NOMO-1 treated with dmso at 0.1 percent for 144 hours (cell line): ENCODE data around the gene OR8B4.
"Not testable (repeated sequence)": the region's sequence is repeated elsewhere in the genome, so short reads cannot be mapped to it uniquely, and the experiment has no call there.

Experiments
- DNase-seq: peaks from one replicate; lab custom pipeline; 2025; ENCODE audit not compliant: unreplicated experiment; lab: John Stamatoyannopoulos, UW

Gene OR8B4

GRCh38 chr11:124409906-124410305 is 14.8 kb downstream of the OR8B4 start:
- peak; percentile 27 for DNase-seq

GRCh38 chr11:124405581-124405980 is 19.1 kb downstream of the OR8B4 start:
- DNase-seq, result no peak

DNA sequence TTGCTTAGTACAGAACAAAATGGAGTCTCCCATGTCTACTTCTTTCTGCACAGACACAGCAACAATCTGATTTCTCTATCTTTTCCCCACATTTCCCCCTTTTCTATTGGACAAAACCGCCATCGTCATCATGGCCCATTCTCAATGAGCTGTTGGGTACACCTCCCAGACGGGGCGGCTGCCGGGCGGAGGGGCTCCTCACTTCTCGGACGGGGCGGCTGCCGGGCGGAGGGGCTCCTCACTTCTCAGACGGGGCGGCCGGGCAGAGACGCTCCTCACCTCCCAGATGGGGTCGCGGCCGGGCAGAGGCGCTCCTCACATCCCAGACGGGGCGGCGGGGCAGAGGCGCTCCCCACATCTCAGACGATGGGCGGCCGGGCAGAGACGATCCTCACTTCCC is 21.5 kb downstream of the OR8B4 start:
- DNase-seq, result not testable (repeated sequence)

- DNase-seq, result no peak
These were observed 22.2 kb downstream of the OR8B4 start for GRCh38 chr11:124402326-124402922.

DNA sequence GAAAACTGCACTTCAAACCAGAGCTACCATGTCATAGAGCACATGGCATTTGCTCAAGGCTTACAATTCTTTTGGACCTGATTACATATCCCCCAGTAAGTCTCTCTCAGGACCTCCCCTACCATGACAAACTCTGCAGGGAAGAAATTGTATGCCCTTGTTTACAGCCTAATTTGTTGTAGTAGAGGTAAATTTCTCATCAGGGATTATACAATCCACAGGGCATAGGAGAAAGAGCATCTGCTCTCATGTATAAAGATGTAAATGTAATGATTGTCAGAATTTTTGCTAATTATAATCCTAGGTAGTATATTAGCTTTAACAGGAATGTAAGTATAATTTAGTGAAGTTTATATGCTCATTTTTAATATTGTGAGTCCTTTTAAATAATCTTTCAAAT is 25.7 kb downstream of the OR8B4 start, which contains the start of gene OR8B3:
TSS of gene OR8B3 (minus strand) at position 101 of the 400 bp plus-strand sequence. CDS start 1,673 bp downstream, outside the sequence.
- no peak for DNase-seq

DNA sequence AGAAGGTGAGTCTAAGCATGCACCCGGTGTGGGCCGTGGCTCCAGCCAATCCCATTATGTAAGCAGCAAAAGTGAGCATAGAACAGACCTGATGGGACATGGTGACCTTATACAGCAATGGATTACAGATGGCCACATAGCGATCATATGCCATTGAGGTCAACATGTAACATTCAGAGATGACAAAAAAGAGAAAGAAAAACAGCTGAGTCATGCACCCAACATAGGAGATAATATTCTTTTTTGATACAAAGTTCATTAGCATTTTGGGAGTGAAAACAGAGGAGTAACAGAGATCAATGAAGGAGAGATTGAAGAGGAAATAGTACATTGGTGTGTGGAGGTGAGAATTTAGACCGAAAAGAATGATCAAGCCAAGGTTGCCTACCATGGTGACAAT is 27.8 kb downstream of the OR8B4 start:
- DNase-seq, result not testable (repeated sequence)

DNA sequence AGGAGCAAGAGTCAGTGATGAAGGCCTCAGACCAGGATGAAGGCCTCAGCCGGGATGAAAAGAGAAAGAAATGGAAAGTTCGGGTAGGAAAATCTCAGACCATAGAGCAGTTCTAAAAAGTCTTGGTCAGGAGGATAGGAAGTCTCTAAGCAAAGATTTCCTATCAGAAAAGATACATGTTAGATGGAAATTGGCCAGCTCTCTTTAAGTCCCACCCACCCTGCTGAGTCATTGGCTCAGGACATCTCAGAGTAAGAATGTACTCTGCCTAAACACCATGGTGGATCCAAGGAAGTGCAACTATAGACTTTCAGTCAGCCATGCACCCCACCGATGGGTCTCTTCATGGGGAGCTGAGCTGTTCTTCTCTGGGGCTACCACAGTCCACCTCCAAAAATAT is 30.3 kb downstream of the OR8B4 start:
- no peak for DNase-seq

- DNase-seq, result no peak
These were observed 40.3 kb downstream of the OR8B4 start, which contains the start of gene OR8B2 for GRCh38 chr11:124384399-124384798. TSS of gene OR8B2 (minus strand) at chr11:124384499. CDS start at chr11:124383343, 1,156 bp downstream.

GRCh38 chr11:124382857-124383256 is 41.8 kb downstream of the OR8B4 start:
- DNase-seq, result not testable (repeated sequence)

GRCh38 chr11:124380585-124380984 is 44.1 kb downstream of the OR8B4 start:
- DNase-seq, result no peak

- DNase-seq, result no peak
These were observed 48.4 kb downstream of the OR8B4 start for GRCh38 chr11:124376280-124376679.
